ENCODE data around the gene SPEF2. TPM values are rescaled to one million over a fixed set of nuclear protein-coding genes. Genes with fewer than 3 reads are reported as not detected.

The SPEF2 gene
- total RNA-seq, 4 donors from 2014 or later, result 1.7 to 10.0 (median 2.2) TPM

GRCh38 chr5:35683466-35683865, 65.8 kb downstream of the SPEF2 start:
- DNase-seq (ENCODE audit: low spot score in 2 of 2), result no peak
- Histone ChIP-seq H3K27ac (no peak overlapping the region), H3K4me1 (peaks cover 4% of the 10 kb centered on the region), H3K36me3 (no peaks in the 10 kb centered on the region), H3K4me3 (no peak overlapping the region), H3K27me3 (no peaks in the 10 kb centered on the region), H3K9me3 (no peaks in the 10 kb centered on the region)
- TF ChIP-seq POLR2A (IDR thresholded peaks at IDR 0.05) (no peak), POLR2AphosphoS5 (IDR thresholded peaks at IDR 0.05) (no peak), EP300 (IDR thresholded peaks at IDR 0.05) (no peak), CTCF (IDR thresholded peaks at IDR 0.05) (no peak)
- WGBS, result 94% methylated on average over 6 of the region's 6 CpGs

GRCh38 chr5:35685161-35685560, 67.5 kb downstream of the SPEF2 start:
- Histone ChIP-seq H3K36me3 (no peaks in the 10 kb centered on the region), H3K27ac (no peak overlapping the region), H3K9me3 (no peaks in the 10 kb centered on the region), H3K27me3 (no peaks in the 10 kb centered on the region), H3K4me3 (no peak overlapping the region), H3K4me1 (no peaks in the 10 kb centered on the region)
- no peak for TF ChIP-seq CTCF (IDR thresholded peaks at IDR 0.05)
- TF ChIP-seq POLR2A (IDR thresholded peaks at IDR 0.05), result no peak
- no peak for DNase-seq (ENCODE audit: low spot score in 2 of 2)
- WGBS, result 92% methylated on average over 1 of the region's 1 CpG

DNA sequence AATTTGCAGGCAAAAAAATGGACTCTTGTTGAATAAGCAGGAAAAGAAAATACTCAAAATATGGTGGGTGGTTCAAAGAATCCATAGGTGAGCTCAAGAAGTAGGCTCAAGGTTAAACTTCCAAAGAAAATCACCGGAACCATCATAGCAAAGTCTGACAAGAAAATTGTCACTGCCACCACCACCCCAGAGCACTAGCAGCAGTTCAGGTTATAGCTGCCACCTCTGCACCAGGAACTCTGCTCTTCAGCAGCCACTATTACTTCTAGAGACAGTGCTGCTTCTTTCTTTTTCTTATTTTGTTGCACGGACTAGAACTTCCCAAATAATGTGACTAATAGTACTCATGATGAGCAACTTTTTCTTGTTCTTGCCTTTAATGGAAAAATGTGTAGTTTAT, 70.3 kb downstream of the SPEF2 start:
- TF ChIP-seq POLR2A (IDR thresholded peaks at IDR 0.05), result no peak
- no peak for TF ChIP-seq POLR2AphosphoS5 (IDR thresholded peaks at IDR 0.05)
- TF ChIP-seq CTCF (IDR thresholded peaks at IDR 0.05), result no peak
- no peak for TF ChIP-seq EP300 (IDR thresholded peaks at IDR 0.05)
- Histone ChIP-seq H3K36me3 (no peaks in the 10 kb centered on the region), H3K4me1 (no peaks in the 10 kb centered on the region), H3K27me3 (no peaks in the 10 kb centered on the region), H3K9me3 (no peaks in the 10 kb centered on the region), H3K4me3 (no peak overlapping the region), H3K27ac (no peak overlapping the region)
- DNase-seq (ENCODE audit: low spot score in 2 of 2), result no peak
- WGBS, result 92% methylated on average over 2 of the region's 2 CpGs

GRCh38 chr5:35694481-35694880, 76.8 kb downstream of the SPEF2 start:
- no peak overlapping the region for H3K27ac ChIP-seq
- no peak for DNase-seq (ENCODE audit: low spot score in 2 of 2)
- 36% methylated on average over 2 of the region's 2 CpGs for WGBS
- H3K4me3 ChIP-seq, result no peak overlapping the region
- no peaks in the 10 kb centered on the region for H3K36me3 ChIP-seq
- TF ChIP-seq POLR2AphosphoS5 (IDR thresholded peaks at IDR 0.05), result no peak
- no peak for TF ChIP-seq EP300 (IDR thresholded peaks at IDR 0.05)
- no peak for TF ChIP-seq CTCF (IDR thresholded peaks at IDR 0.05)
- TF ChIP-seq POLR2A (IDR thresholded peaks at IDR 0.05), result no peak
- no peaks in the 10 kb centered on the region for H3K4me1 ChIP-seq
- no peaks in the 10 kb centered on the region for H3K27me3 ChIP-seq
- no peaks in the 10 kb centered on the region for H3K9me3 ChIP-seq

DNA sequence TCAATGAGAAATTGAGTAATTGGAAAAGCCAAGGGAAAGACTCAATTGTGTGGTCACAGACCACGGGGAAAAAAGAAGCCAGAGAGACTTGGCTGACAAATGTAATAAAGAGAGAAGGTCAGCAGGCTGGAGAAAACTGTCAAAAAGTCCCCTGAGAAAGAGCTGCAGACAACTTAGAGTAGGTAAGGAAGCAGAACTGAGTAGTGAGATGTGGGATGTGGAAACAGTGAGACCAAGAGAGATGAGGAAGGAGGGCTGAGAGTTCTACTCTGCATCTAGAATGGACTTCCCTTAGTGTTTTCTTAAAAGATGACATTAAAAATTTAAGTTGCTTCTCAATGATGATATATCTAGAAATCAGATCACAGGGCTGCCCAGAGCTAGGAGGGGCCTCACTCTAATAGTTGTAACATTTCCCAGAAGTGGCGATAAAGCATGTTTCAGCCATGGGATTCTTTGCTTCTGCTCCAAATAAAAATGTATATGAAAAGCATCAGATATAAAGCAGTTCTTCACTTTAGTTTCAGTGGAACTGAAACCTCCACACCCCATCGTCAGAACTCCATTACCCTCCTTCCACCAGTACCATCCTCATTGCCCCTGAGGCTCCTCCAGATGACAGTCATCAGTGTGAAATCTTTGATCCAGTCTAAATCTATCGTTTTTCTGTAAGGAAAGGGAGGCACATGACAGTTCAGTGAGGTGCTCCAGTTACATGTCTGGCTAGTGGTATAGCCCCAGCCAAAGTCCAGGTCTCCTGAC, 80.6 kb downstream of the SPEF2 start:
- TF ChIP-seq EP300 (IDR thresholded peaks at IDR 0.05) (no peak), POLR2A (IDR thresholded peaks at IDR 0.05) (no peak), CTCF (IDR thresholded peaks at IDR 0.05) (no peak), POLR2AphosphoS5 (IDR thresholded peaks at IDR 0.05) (no peak)
- Histone ChIP-seq H3K36me3 (no peaks in the 10 kb centered on the region), H3K9me3 (no peaks in the 10 kb centered on the region), H3K27ac (no peak overlapping the region), H3K4me1 (no peaks in the 10 kb centered on the region), H3K4me3 (no peak overlapping the region), H3K27me3 (no peaks in the 10 kb centered on the region)
- DNase-seq (ENCODE audit: low spot score in 2 of 2), result no peak
- WGBS, result 75% methylated on average over 4 of the region's 4 CpGs

All from suprapubic skin (tissue), 4 donors.